Osteocyte (in vitro differentiated cells): ENCODE measurements around the gene SIPA1. TPM values are rescaled to one million over a fixed set of nuclear protein-coding genes. Genes with fewer than 3 reads are reported as not detected.

Source experiments
- DNase-seq: peaks from one replicate; pipeline ENCODE4 v3.0.0; 2021; ENCODE audit warnings: mixed read lengths; ENCODE audit not compliant: unreplicated experiment; ENCODE audit errors: extremely low spot score
- H3K27ac Mint-ChIP-seq: one replicate; pipeline ENCODE4 v1.8.0; 2021; ENCODE audit warnings: mild to moderate bottlenecking, mixed read lengths; ENCODE audit not compliant: unreplicated experiment
- H3K27me3 Mint-ChIP-seq: one replicate; pipeline ENCODE4 v1.8.0; 2021; ENCODE audit warnings: mixed read lengths; ENCODE audit not compliant: unreplicated experiment
- H3K36me3 Mint-ChIP-seq: one replicate; pipeline ENCODE4 v1.8.0; 2021; ENCODE audit warnings: mixed read lengths; ENCODE audit not compliant: unreplicated experiment
- H3K4me1 Mint-ChIP-seq: one replicate; pipeline ENCODE4 v1.8.0; 2021; ENCODE audit warnings: mixed read lengths; ENCODE audit not compliant: unreplicated experiment
- H3K4me3 Mint-ChIP-seq: one replicate; pipeline ENCODE4 v1.8.0; 2021; ENCODE audit warnings: mild to moderate bottlenecking, moderate library complexity, mixed read lengths; ENCODE audit not compliant: unreplicated experiment
- H3K9me3 Mint-ChIP-seq: one replicate; pipeline ENCODE4 v1.8.0; 2021; ENCODE audit warnings: mixed read lengths; ENCODE audit not compliant: unreplicated experiment
- total RNA-seq: library from RNA; stranded (reverse); gene quantifications from 2 replicates; pipeline ENCODE4 v1.2.1, GENCODE V29; 2021
- TF ChIP-seq, protein P1 (sequence below): fragments of 200-600 bp; sonication (generic); IDR thresholded peaks from 2 replicates; pipeline ENCODE4 v1.5.0; 2021; ENCODE audit warnings: antibody characterized with exemption, mild to moderate bottlenecking, moderate library complexity

The SIPA1 gene
- total RNA-seq, 1 donor from 2014 or later, result 34.7 TPM

DNA sequence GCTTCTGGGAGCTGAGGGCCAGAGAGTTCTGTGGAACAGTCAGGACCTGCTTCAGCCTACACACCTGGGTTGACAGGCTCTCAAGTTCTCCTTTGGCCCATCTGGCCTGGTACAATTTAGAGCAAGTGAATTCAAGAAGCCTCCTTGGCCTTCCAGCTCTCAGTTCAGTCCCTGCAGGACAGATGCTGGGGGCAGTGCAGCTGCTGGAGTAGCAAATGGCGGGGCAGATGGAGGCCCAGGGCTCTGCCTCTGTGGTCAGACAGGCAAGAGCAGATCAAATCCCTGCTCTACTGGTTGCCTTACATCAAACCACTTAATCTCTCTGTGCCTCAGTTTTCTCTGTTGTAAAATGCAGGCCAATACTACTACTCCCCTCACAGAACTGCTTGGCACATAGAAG, 33.6 kb upstream of the SIPA1 start:
- no peak for DNase-seq
- H3K4me1 Mint-ChIP-seq, result peaks cover 2% of the 10 kb centered on the region
- TF ChIP-seq, protein P1, sequence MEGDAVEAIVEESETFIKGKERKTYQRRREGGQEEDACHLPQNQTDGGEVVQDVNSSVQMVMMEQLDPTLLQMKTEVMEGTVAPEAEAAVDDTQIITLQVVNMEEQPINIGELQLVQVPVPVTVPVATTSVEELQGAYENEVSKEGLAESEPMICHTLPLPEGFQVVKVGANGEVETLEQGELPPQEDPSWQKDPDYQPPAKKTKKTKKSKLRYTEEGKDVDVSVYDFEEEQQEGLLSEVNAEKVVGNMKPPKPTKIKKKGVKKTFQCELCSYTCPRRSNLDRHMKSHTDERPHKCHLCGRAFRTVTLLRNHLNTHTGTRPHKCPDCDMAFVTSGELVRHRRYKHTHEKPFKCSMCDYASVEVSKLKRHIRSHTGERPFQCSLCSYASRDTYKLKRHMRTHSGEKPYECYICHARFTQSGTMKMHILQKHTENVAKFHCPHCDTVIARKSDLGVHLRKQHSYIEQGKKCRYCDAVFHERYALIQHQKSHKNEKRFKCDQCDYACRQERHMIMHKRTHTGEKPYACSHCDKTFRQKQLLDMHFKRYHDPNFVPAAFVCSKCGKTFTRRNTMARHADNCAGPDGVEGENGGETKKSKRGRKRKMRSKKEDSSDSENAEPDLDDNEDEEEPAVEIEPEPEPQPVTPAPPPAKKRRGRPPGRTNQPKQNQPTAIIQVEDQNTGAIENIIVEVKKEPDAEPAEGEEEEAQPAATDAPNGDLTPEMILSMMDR, result no peak
- H3K27me3 Mint-ChIP-seq, result no peaks in the 10 kb centered on the region
- H3K27ac Mint-ChIP-seq, result no peak overlapping the region
- H3K36me3 Mint-ChIP-seq, result peaks cover 21% of the 10 kb centered on the region
- H3K9me3 Mint-ChIP-seq, result no peaks in the 10 kb centered on the region
- H3K4me3 Mint-ChIP-seq, result no peak overlapping the region

DNA sequence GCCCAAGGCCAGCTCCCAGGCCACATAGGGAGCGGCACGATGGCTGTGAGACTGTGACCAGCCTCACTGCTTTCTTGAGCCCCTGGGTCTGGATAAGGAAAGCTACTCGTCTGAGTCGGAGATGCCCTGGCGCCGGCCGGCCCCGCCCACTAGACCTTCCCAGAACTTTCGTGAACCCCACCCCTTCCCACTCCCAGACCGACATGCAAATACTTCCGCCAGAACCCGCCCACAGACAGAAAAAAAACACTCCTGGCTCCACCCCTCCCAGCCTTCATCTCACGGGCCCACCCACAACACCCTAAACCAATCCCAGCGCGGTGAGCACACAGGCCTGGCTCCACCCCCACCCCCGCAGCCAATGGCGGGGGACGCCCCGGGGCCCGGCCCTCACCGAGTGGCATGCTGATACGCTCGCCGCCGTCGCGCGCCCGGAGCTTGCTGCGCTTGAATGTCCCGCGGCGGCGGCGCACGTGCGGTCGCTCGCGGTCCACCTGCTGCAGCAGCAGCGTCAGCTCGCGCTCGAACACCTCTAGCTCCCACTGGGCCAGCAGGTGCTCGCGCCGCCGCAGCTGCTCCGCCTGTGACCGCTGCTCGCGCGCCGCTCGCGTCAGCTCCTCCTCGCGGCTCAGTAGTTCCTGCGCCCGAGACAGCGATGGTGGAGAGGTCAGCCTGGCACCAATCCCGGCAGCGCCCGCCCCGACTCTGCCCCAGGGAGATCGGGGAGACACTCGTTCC, 30.9 kb upstream of the SIPA1 start:
- peaks cover 22% of the 10 kb centered on the region for H3K36me3 Mint-ChIP-seq
- H3K27ac Mint-ChIP-seq, result peak overlapping the region; percentile 10
- H3K9me3 Mint-ChIP-seq, result no peaks in the 10 kb centered on the region
- DNase-seq, result no peak
- H3K27me3 Mint-ChIP-seq, result no peaks in the 10 kb centered on the region
- no peak overlapping the region for H3K4me3 Mint-ChIP-seq
- H3K4me1 Mint-ChIP-seq, result peaks cover 26% of the 10 kb centered on the region
- TF ChIP-seq, protein P1, result no peak

GRCh38 chr11:65607614-65608426, 30.1 kb upstream of the SIPA1 start:
- Mint-ChIP-seq H3K4me3 (no peak overlapping the region), H3K9me3 (no peaks in the 10 kb centered on the region), H3K36me3 (peaks cover 24% of the 10 kb centered on the region), H3K27me3 (no peaks in the 10 kb centered on the region), H3K27ac (no peak overlapping the region), H3K4me1 (peaks cover 32% of the 10 kb centered on the region)
- TF ChIP-seq, protein P1, result no peak
- no peak for DNase-seq

GRCh38 chr11:65609229-65609628, 28.7 kb upstream of the SIPA1 start:
- no peaks in the 10 kb centered on the region for H3K27me3 Mint-ChIP-seq
- H3K27ac Mint-ChIP-seq, result peak overlapping the region; percentile 34
- H3K9me3 Mint-ChIP-seq, result no peaks in the 10 kb centered on the region
- no peak for DNase-seq
- H3K4me1 Mint-ChIP-seq, result peaks cover 36% of the 10 kb centered on the region
- TF ChIP-seq, protein P1, result no peak
- no peak overlapping the region for H3K4me3 Mint-ChIP-seq
- peaks cover 19% of the 10 kb centered on the region for H3K36me3 Mint-ChIP-seq

DNA sequence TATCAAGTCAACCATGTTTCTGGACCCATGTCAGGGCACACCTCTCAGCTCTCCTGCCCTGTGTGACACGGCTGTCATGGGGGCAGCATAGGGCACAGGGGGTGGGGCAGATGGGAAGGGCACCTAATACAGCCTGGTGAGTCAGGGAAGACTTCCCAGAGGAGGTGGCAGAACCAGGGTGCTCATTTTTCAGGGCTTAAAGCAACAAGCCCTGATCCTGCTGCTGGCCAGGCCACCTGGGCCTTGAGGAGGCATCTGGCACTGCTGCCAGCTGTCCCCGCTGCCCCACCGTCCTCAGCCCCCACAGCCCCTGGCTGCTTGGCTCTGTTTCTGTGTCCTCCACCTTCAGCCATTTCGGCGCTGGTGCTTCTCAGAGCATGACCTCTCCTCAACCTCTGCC, 28.2 kb upstream of the SIPA1 start:
- peak overlapping the region; percentile 51 for H3K27ac Mint-ChIP-seq
- H3K36me3 Mint-ChIP-seq, result peaks cover 16% of the 10 kb centered on the region
- no peaks in the 10 kb centered on the region for H3K9me3 Mint-ChIP-seq
- no peak overlapping the region for H3K4me3 Mint-ChIP-seq
- DNase-seq, result no peak
- no peaks in the 10 kb centered on the region for H3K27me3 Mint-ChIP-seq
- TF ChIP-seq, protein P1, result no peak
- peaks cover 36% of the 10 kb centered on the region for H3K4me1 Mint-ChIP-seq
